HepG2 (cell line): ENCODE results near the gene FABP2. TPM values are rescaled to one million over a fixed set of nuclear protein-coding genes. Genes with fewer than 3 reads are reported as not detected.

ENCODE experiments used
- ARNTL ChIP-seq: sonication (generic); formaldehyde crosslinking; IDR thresholded peaks from 2 replicates; pipeline ENCODE4 v1.4.0; 2020; ENCODE audit warnings: mild to moderate bottlenecking, missing genetic modification reagents
- ASH2L ChIP-seq: fragments of 300-600, 200-600 bp; sonication (generic); IDR thresholded peaks from 2 replicates; pipeline ENCODE4 v1.7.0; 2017; ENCODE audit warnings: low read depth, mild to moderate bottlenecking, moderate library complexity, mixed read lengths, low read length; ENCODE audit not compliant: insufficient read length
- HOXA7 ChIP-seq: sonication (generic); formaldehyde crosslinking; IDR thresholded peaks from 2 replicates; pipeline ENCODE4 v1.8.1; 2022; ENCODE audit warnings: mild to moderate bottlenecking, missing genetic modification reagents, moderate library complexity
- IKZF4 ChIP-seq: sonication (generic); formaldehyde crosslinking; IDR thresholded peaks from 2 replicates; pipeline ENCODE4 v1.5.1; 2020; ENCODE audit warnings: borderline replicate concordance, mild to moderate bottlenecking, low read depth, missing genetic modification reagents; ENCODE audit errors: not compliant biosample characterization
- LCORL ChIP-seq, 2 experiments: fragments of 450-650 bp in 1 of 2; sonication (generic) in 1 of 2; formaldehyde crosslinking in 1 of 2; IDR thresholded peaks; 2 replicates each; pipeline versions ENCODE4 v1.5.0 to v1.6.1; 2017 to 2020; ENCODE audit warnings: antibody characterized with exemption in 1 of 2, missing genetic modification reagents in 1 of 2
- MAFK ChIP-seq, 2 experiments: IDR thresholded peaks in 1 of 2; conservative IDR thresholded peaks in 1 of 2; 2 replicates each; pipeline ENCODE4 v1.6.1; 2011; ENCODE audit warnings: improper control_type of control experiment in 2 of 2, low read length in 2 of 2
- MTA1 ChIP-seq: sonication (generic); formaldehyde crosslinking; IDR thresholded peaks from 2 replicates; pipeline ENCODE4 v1.4.0; 2020; ENCODE audit warnings: missing genetic modification reagents, mild to moderate bottlenecking, borderline replicate concordance
- NFIB ChIP-seq: sonication (generic); formaldehyde crosslinking; IDR thresholded peaks from 2 replicates; pipeline ENCODE4 v1.9.0; 2021; ENCODE audit warnings: missing genetic modification reagents, mild to moderate bottlenecking, borderline replicate concordance
- ZNF382 ChIP-seq: sonication (generic); formaldehyde crosslinking; IDR thresholded peaks from 2 replicates; pipeline ENCODE4 v1.5.0; 2020; ENCODE audit warnings: missing genetic modification reagents, mild to moderate bottlenecking, borderline replicate concordance
- ZNF468 ChIP-seq: sonication (generic); formaldehyde crosslinking; IDR thresholded peaks from 2 replicates; pipeline ENCODE4 v1.8.0; 2022; ENCODE audit warnings: mild to moderate bottlenecking, moderate library complexity, missing genetic modification reagents
- ZNF891 ChIP-seq: sonication (generic); formaldehyde crosslinking; IDR thresholded peaks from 2 replicates; pipeline ENCODE4 v1.5.0; 2020; ENCODE audit warnings: mild to moderate bottlenecking, missing genetic modification reagents
- polyA plus RNA-seq, 8 experiments: library from polyadenylated mRNA; depleted of rRNA in 3 of 8; stranded (reverse) in 7 of 8; unstranded in 1 of 8; fragments of >200 nt; fragmentation: Illumina TruSeq in 4 of 8; extraction: Trizol in 4 of 8; gene quantifications; 2 replicates each; pipeline versions ENCODE4 v1.2.1 to v1.2.3, GENCODE V29; 2011 to 2016; ENCODE audit warnings: low read depth in 4 of 8, missing spikeins in 1 of 8, mixed read lengths in 1 of 8; ENCODE audit not compliant: insufficient read depth in 1 of 8
- total RNA-seq, 5 experiments: library from RNA; depleted of rRNA; stranded (reverse); fragments of >200 nt; fragmentation: Illumina TruSeq; extraction: Trizol; gene quantifications; 2 replicates each; pipeline ENCODE4 v1.2.3, GENCODE V29; 2016; ENCODE audit warnings: low read depth in 1 of 5
- TF ChIP-seq, protein P1 (sequence below): IDR thresholded peaks from 2 replicates; pipeline ENCODE4 v1.6.1; 2016; ENCODE audit warnings: low read depth, control low read depth
- TF ChIP-seq, protein P2 (sequence below): sonication (generic); formaldehyde crosslinking; IDR thresholded peaks from 2 replicates; pipeline ENCODE4 v1.8.0; 2022; ENCODE audit warnings: missing genetic modification reagents, mild to moderate bottlenecking, moderate library complexity, borderline replicate concordance
- TF ChIP-seq, protein P3 (sequence below): sonication (generic); formaldehyde crosslinking; IDR thresholded peaks from 2 replicates; pipeline ENCODE4 v1.5.1; 2020; ENCODE audit warnings: missing genetic modification reagents, mild to moderate bottlenecking, borderline replicate concordance
- TF ChIP-seq, protein P4 (sequence below), 2 experiments: sonication (generic) in 1 of 2; formaldehyde crosslinking in 1 of 2; IDR thresholded peaks; 2 replicates each; pipeline versions ENCODE4 v1.4.0 to v1.6.1; 2016 to 2020; ENCODE audit warnings: borderline replicate concordance in 1 of 2, low read depth in 1 of 2, mild to moderate bottlenecking in 1 of 2, missing genetic modification reagents in 1 of 2
- TF ChIP-seq, protein P5 (sequence below): sonication (generic); formaldehyde crosslinking; conservative IDR thresholded peaks from 2 replicates; pipeline ENCODE4 v1.5.0; 2020; ENCODE audit warnings: missing genetic modification reagents

The FABP2 gene
- total and polyA plus RNA-seq, 2 of the 13 experiments (the other 11 are each of a cell fraction or from before 2014, with no cell fraction given) = 0.78 to 1.2 TPM

DNA sequence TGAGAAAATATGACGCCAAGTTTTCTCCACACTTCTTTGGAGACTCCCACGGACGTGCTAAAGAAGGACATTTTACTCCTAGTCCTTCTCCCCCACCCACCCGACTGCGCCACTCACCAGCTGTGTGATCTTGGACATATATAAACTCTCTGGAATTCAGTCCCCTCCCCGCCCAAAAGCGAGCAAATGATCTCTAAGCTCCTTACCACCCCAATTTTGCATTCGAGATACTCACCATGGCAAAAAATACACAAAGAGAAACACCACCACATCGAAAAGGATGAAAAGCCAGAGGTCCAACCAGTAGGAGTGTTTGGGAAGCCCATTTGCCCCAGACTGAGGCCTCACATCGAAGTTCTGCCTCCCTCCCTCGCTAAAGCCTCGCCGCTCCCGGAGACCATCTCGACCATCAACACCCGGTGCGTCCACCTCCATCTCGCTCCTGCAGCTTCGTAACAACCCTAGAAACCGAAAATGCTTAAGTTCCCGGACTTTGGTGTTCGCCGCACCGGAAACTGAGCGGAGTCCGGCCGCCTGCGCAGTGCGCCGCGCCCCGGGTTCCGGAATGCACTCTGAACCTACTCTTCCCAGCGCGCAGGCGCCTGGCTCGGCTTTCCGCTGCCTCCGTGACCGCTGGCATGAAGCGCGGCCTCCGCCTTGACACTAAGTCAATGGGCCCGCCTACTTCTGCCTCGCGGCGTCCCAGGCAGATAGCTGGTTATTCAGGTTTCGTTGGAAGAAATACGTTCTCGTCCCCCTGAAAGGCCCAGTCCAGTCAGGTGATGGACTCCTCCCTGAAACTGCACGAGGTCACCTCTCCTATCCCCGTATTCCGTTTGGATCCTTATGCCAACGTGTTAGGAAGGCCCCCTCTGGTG is 21.6 kb downstream of the FABP2 start (continued):
- TF ChIP-seq, protein P1, sequence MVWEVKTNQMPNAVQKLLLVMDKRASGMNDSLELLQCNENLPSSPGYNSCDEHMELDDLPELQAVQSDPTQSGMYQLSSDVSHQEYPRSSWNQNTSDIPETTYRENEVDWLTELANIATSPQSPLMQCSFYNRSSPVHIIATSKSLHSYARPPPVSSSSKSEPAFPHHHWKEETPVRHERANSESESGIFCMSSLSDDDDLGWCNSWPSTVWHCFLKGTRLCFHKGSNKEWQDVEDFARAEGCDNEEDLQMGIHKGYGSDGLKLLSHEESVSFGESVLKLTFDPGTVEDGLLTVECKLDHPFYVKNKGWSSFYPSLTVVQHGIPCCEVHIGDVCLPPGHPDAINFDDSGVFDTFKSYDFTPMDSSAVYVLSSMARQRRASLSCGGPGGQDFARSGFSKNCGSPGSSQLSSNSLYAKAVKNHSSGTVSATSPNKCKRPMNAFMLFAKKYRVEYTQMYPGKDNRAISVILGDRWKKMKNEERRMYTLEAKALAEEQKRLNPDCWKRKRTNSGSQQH (CRISPR knock-in tag) = peak; percentile 63
- TF ChIP-seq, protein P2, sequence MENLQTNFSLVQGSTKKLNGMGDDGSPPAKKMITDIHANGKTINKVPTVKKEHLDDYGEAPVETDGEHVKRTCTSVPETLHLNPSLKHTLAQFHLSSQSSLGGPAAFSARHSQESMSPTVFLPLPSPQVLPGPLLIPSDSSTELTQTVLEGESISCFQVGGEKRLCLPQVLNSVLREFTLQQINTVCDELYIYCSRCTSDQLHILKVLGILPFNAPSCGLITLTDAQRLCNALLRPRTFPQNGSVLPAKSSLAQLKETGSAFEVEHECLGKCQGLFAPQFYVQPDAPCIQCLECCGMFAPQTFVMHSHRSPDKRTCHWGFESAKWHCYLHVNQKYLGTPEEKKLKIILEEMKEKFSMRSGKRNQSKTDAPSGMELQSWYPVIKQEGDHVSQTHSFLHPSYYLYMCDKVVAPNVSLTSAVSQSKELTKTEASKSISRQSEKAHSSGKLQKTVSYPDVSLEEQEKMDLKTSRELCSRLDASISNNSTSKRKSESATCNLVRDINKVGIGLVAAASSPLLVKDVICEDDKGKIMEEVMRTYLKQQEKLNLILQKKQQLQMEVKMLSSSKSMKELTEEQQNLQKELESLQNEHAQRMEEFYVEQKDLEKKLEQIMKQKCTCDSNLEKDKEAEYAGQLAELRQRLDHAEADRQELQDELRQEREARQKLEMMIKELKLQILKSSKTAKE (CRISPR knock-in tag) = 0 out of 2 replicates have a peak, but pooled peaks have one; percentile 17
- TF ChIP-seq IKZF4 (CRISPR knock-in tag) = peak; percentile 67
- TF ChIP-seq LCORL (IDR thresholded peaks at IDR 0.05) = no peak
- peak; percentile 83 for TF ChIP-seq LCORL (CRISPR knock-in tag; IDR thresholded peaks at IDR 0.05)
- TF ChIP-seq, protein P3, sequence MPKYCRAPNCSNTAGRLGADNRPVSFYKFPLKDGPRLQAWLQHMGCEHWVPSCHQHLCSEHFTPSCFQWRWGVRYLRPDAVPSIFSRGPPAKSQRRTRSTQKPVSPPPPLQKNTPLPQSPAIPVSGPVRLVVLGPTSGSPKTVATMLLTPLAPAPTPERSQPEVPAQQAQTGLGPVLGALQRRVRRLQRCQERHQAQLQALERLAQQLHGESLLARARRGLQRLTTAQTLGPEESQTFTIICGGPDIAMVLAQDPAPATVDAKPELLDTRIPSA (CRISPR knock-in tag) = no peak
- TF ChIP-seq ZNF891 (CRISPR knock-in tag) = peak; percentile 85
- TF ChIP-seq HOXA7 = no peak
- no peak for TF ChIP-seq ZNF468
- TF ChIP-seq ZNF382 (CRISPR knock-in tag) = no peak
- peak; percentile 70; the same call in 1 of the 2 replicates for TF ChIP-seq MTA1
- no peak for TF ChIP-seq MAFK (conservative IDR thresholded peaks at IDR 0.05 in 1 of 2, IDR thresholded peaks at IDR 0.05 in 1 of 2; ENCODE audit: low read length in 2 of 2)
- TF ChIP-seq ARNTL (CRISPR knock-in tag) = peak; percentile 85; the same call in 1 of the 2 replicates
- peak; percentile 62 for TF ChIP-seq ASH2L
- no peak for TF ChIP-seq NFIB
- TF ChIP-seq, protein P4, sequence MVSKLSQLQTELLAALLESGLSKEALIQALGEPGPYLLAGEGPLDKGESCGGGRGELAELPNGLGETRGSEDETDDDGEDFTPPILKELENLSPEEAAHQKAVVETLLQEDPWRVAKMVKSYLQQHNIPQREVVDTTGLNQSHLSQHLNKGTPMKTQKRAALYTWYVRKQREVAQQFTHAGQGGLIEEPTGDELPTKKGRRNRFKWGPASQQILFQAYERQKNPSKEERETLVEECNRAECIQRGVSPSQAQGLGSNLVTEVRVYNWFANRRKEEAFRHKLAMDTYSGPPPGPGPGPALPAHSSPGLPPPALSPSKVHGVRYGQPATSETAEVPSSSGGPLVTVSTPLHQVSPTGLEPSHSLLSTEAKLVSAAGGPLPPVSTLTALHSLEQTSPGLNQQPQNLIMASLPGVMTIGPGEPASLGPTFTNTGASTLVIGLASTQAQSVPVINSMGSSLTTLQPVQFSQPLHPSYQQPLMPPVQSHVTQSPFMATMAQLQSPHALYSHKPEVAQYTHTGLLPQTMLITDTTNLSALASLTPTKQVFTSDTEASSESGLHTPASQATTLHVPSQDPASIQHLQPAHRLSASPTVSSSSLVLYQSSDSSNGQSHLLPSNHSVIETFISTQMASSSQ (IDR thresholded peaks at IDR 0.05; ENCODE audit: low read depth) = no peak
- TF ChIP-seq, protein P4 (CRISPR knock-in tag; IDR thresholded peaks at IDR 0.05; ENCODE audit: borderline replicate concordance) = peak; percentile 74; the same call in 1 of the 2 replicates
- TF ChIP-seq, protein P5, sequence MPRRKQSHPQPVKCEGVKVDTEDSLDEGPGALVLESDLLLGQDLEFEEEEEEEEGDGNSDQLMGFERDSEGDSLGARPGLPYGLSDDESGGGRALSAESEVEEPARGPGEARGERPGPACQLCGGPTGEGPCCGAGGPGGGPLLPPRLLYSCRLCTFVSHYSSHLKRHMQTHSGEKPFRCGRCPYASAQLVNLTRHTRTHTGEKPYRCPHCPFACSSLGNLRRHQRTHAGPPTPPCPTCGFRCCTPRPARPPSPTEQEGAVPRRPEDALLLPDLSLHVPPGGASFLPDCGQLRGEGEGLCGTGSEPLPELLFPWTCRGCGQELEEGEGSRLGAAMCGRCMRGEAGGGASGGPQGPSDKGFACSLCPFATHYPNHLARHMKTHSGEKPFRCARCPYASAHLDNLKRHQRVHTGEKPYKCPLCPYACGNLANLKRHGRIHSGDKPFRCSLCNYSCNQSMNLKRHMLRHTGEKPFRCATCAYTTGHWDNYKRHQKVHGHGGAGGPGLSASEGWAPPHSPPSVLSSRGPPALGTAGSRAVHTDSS (CRISPR knock-in tag) = no peak
